B cell (primary cell): ENCODE measurements around the gene GALNT17. TPM values are rescaled to one million over a fixed set of nuclear protein-coding genes. Genes with fewer than 3 reads are reported as not detected.

Experiments used
- ATAC-seq: fragments of 200-7000 bp; cut with Tn5 transposase; one replicate; pipeline ENCODE4 v1.10.0; 2021; ENCODE audit warnings: low read depth, mild to moderate bottlenecking, moderate number of reproducible peaks, moderate library complexity
- CTCF ChIA-PET: fragments of 350-600 bp; sonication (Branson Sonifier 250); formaldehyde crosslinking; loops from one replicate; lab custom pipeline; 2021; ENCODE audit warnings: antibody characterized with exemption, inconsistent platforms; lab: Charles Lee
- POLR2A ChIA-PET: fragments of 350-600 bp; sonication (Branson Sonifier 250); formaldehyde crosslinking; loops from one replicate; lab custom pipeline; 2021; ENCODE audit warnings: antibody characterized with exemption; lab: Charles Lee
- DNase-seq: peaks from one replicate; pipeline ENCODE4 v3.0.0; 2013
- H2AFZ ChIP-seq: 2 replicates; pipeline ENCODE4 v1.6.1; 2012; ENCODE audit warnings: mild to moderate bottlenecking, low read depth, low read length; ENCODE audit not compliant: insufficient read depth, poor library complexity, severe bottlenecking
- H3K27ac ChIP-seq, 2 donors: 1 replicate in 1 of 2; 2 replicates in 1 of 2; pipeline ENCODE4 v1.5.1; 2012 to 2013; ENCODE audit warnings: low read length in 2 of 2, mild to moderate bottlenecking in 2 of 2, moderate library complexity in 1 of 2
- H3K27me3 ChIP-seq, 4 experiments: fragments of 200-600 bp in 1 of 4; sonication (generic) in 1 of 4; replicated peaks in 1 of 4; 1 replicate in 2 of 4; 2 replicates in 2 of 4; pipeline versions ENCODE4 v1.6.1 to v1.7.0; 2013 to 2016; ENCODE audit warnings: low read length in 3 of 4, mild to moderate bottlenecking in 2 of 4, mixed read lengths in 1 of 4, moderate library complexity in 1 of 4; ENCODE audit not compliant: insufficient read depth in 4 of 4, control insufficient read depth in 3 of 4; ENCODE audit errors: control extremely low read depth in 1 of 4
- H3K36me3 ChIP-seq, 2 experiments: replicated peaks in 1 of 2; 1 replicate in 1 of 2; 2 replicates in 1 of 2; pipeline versions ENCODE4 v1.6.1 to v1.7.1; 2013; ENCODE audit warnings: low read length in 1 of 2; ENCODE audit not compliant: insufficient read depth in 2 of 2, control insufficient read depth in 1 of 2; ENCODE audit errors: control extremely low read depth in 1 of 2, extremely low read depth in 1 of 2
- H3K4me1 ChIP-seq, 2 donors: fragments of 200-600 bp in 1 of 2; sonication (generic) in 1 of 2; 1 replicate in 1 of 2; 2 replicates in 1 of 2; pipeline versions ENCODE4 v1.5.1 to v1.6.1; 2013 to 2017; ENCODE audit warnings: low read length in 2 of 2; ENCODE audit not compliant: control insufficient read depth in 2 of 2, insufficient read depth in 2 of 2
- H3K4me2 ChIP-seq: replicated peaks from 2 replicates; pipeline ENCODE3; 2012; ENCODE audit warnings: mild to moderate bottlenecking, low read depth, low read length; ENCODE audit not compliant: poor library complexity, severe bottlenecking
- H3K4me3 ChIP-seq, 5 experiments: fragments of 200-600 bp in 1 of 5; sonication (generic) in 1 of 5; 1 replicate in 3 of 5; 2 replicates in 2 of 5; pipeline versions ENCODE4 v1.5.1 to v1.7.0; 2011 to 2016; ENCODE audit warnings: low read length in 4 of 5, mild to moderate bottlenecking in 4 of 5, low read depth in 2 of 5, control low read depth in 1 of 5, moderate library complexity in 1 of 5; ENCODE audit not compliant: insufficient read depth in 1 of 5; ENCODE audit errors: control extremely low read depth in 1 of 5, extremely low read depth in 1 of 5
- H3K79me2 ChIP-seq: fragments of 200-600 bp; sonication (generic); one replicate; pipeline ENCODE4 v1.6.0; 2016; ENCODE audit warnings: low read length; ENCODE audit not compliant: control insufficient read depth, insufficient read depth
- H3K9ac ChIP-seq: fragments of 200-600 bp; sonication (generic); 2 replicates; pipeline ENCODE4 v1.6.1; 2017; ENCODE audit warnings: mild to moderate bottlenecking, low read length, moderate library complexity
- H3K9me3 ChIP-seq, 3 donors: one replicate each; pipeline versions ENCODE4 v1.6.1 to v1.7.1; 2013; ENCODE audit warnings: low read length in 2 of 3; ENCODE audit not compliant: control insufficient read depth in 2 of 3, insufficient read depth in 1 of 3; ENCODE audit errors: control extremely low read depth in 1 of 3
- H4K20me1 ChIP-seq: 2 replicates; pipeline ENCODE4 v1.6.0; 2012; ENCODE audit warnings: mild to moderate bottlenecking, low read length; ENCODE audit not compliant: insufficient read depth, control insufficient read depth, poor library complexity, severe bottlenecking
- H3K27ac Mint-ChIP-seq: one replicate; pipeline ENCODE4 v1.8.0; 2021; ENCODE audit warnings: mixed read lengths
- H3K27me3 Mint-ChIP-seq: one replicate; pipeline ENCODE4 v1.8.0; 2021; ENCODE audit warnings: mixed read lengths
- H3K4me1 Mint-ChIP-seq: one replicate; pipeline ENCODE4 v1.8.0; 2021; ENCODE audit warnings: mixed read lengths
- H3K4me3 Mint-ChIP-seq: one replicate; pipeline ENCODE4 v1.8.0; 2021; ENCODE audit warnings: mixed read lengths
- H3K9me3 Mint-ChIP-seq: one replicate; pipeline ENCODE4 v1.8.0; 2022; ENCODE audit warnings: mixed read lengths; ENCODE audit not compliant: insufficient read depth
- CTCF ChIP-seq: fragments of 200-600 bp; IDR thresholded peaks from one replicate; pipeline ENCODE4 v1.8.0; 2022; ENCODE audit warnings: antibody characterized with exemption, mild to moderate bottlenecking
- EZH2 ChIP-seq: IDR thresholded peaks from 2 replicates; pipeline ENCODE4 v1.6.1; 2012; ENCODE audit warnings: borderline replicate concordance, low read depth, mild to moderate bottlenecking, moderate library complexity, low read length; ENCODE audit not compliant: insufficient read depth, poor library complexity, severe bottlenecking
- WGBS: methylation state at CpG from one replicate; pipeline ENCODE4 v1.1.5; 2013; ENCODE audit warnings: missing lambda C conversion rate; ENCODE audit not compliant: insufficient coverage; 5-methylcytosine and 5-hydroxymethylcytosine counted together
- intact Hi-C: fragments of 100-400 bp; cut with micrococcal nuclease; formaldehyde crosslinking; loops from one replicate; pipeline ENCODE4 v1.10.0; 2022
- polyA plus RNA-seq: library from polyadenylated mRNA; depleted of rRNA; stranded (reverse); fragments of >200 nt; gene quantifications from 2 replicates; pipeline ENCODE4 v1.2.3, GENCODE V29; 2012
- total RNA-seq, 2 donors: library from RNA; stranded (reverse); fragments of 120-200 nt in 1 of 2; gene quantifications; 1 replicate in 1 of 2; 2 replicates in 1 of 2; pipeline versions ENCODE4 v1.2.3 to v1.2.4, GENCODE V29; 2013 to 2022

The GALNT17 gene
- total and polyA plus RNA-seq, 2 donors (not counting 1 experiment from before 2014, with no cell fraction given) = not detected

- H3K9me3 Mint-ChIP-seq = peaks cover 15% of the 10 kb centered on the region
- H3K36me3 ChIP-seq = no peaks in the 10 kb centered on the region
Measured at GRCh38 chr7:71343039-71343438, 211.1 kb downstream of the GALNT17 start.

GRCh38 chr7:71343892-71344291, 211.9 kb downstream of the GALNT17 start:
- Mint-ChIP-seq H3K27me3 (no peaks in the 10 kb centered on the region), H3K4me1 (no peaks in the 10 kb centered on the region), H3K27ac (no peak overlapping the region), H3K9me3 (peaks cover 15% of the 10 kb centered on the region), H3K4me3 (no peak overlapping the region)
- Histone ChIP-seq H3K36me3 (no peaks in the 10 kb centered on the region), H3K79me2 (no peaks in the 10 kb centered on the region), H3K4me1 (no peaks in the 10 kb centered on the region), H3K27me3 (no peaks in the 10 kb centered on the region), H3K4me3 (no peak overlapping the region), H3K9me3 (peaks cover 0 to 2% (median 0%) of the 10 kb centered on the region in 3 donors), H3K4me2 (no peak overlapping the region), H2AFZ (no peak overlapping the region), H4K20me1 (no peaks in the 10 kb centered on the region), H3K9ac (no peak overlapping the region), H3K27ac (no peak overlapping the region)
- ChIA-PET POLR2A (no interaction called here), CTCF (no interaction called here)
- no peak for TF ChIP-seq CTCF
- no peak for TF ChIP-seq EZH2
- DNase-seq (no peak), ATAC-seq (no peak)
- 57% methylated on average over 1 of the region's 1 CpG for WGBS
- intact Hi-C loops = no loop called here

More at GRCh38 chr7:71343039-71343438, 211.1 kb downstream of the GALNT17 start:
- Histone ChIP-seq H4K20me1 (no peaks in the 10 kb centered on the region), H3K79me2 (no peaks in the 10 kb centered on the region), H3K4me1 (no peaks in the 10 kb centered on the region), H3K27ac (no peak overlapping the region), H3K4me3 (no peak overlapping the region), H3K4me2 (no peak overlapping the region), H2AFZ (no peak overlapping the region), H3K9ac (no peak overlapping the region), H3K27me3 (no peaks in the 10 kb centered on the region), H3K9me3 (peaks cover 0 to 2% (median 0%) of the 10 kb centered on the region in 3 donors)
- no peak overlapping the region for H3K4me3 Mint-ChIP-seq
- ATAC-seq (no peak), DNase-seq (no peak)
- no peaks in the 10 kb centered on the region for H3K4me1 Mint-ChIP-seq
- POLR2A ChIA-PET = no interaction called here
- H3K27ac Mint-ChIP-seq = no peak overlapping the region
- no peaks in the 10 kb centered on the region for H3K27me3 Mint-ChIP-seq
- intact Hi-C loops = no loop called here
- CTCF ChIA-PET = no interaction called here
- TF ChIP-seq CTCF (no peak), EZH2 (no peak)
